Gastroesophageal sphincter (tissue), 3 donors: ENCODE measurements around the gene SYT14.

Source experiments
- POLR2A ChIP-seq, 2 donors: fragments of 450-650 bp; IDR thresholded peaks; one replicate each; pipeline ENCODE4 v1.6.1; 2017; ENCODE audit warnings: antibody characterized with exemption in 2 of 2, mild to moderate bottlenecking in 2 of 2, moderate library complexity in 1 of 2
- TF ChIP-seq, protein P1 (sequence below), 4 experiments: fragments of 200-600 bp in 2 of 4; fragments of 450-650 bp in 2 of 4; sonication (generic) in 1 of 4; IDR thresholded peaks; one replicate each; pipeline ENCODE4 v1.5.1; 2017 to 2019; ENCODE audit warnings: antibody characterized with exemption in 4 of 4, mild to moderate bottlenecking in 2 of 4, moderate library complexity in 2 of 4

DNA sequence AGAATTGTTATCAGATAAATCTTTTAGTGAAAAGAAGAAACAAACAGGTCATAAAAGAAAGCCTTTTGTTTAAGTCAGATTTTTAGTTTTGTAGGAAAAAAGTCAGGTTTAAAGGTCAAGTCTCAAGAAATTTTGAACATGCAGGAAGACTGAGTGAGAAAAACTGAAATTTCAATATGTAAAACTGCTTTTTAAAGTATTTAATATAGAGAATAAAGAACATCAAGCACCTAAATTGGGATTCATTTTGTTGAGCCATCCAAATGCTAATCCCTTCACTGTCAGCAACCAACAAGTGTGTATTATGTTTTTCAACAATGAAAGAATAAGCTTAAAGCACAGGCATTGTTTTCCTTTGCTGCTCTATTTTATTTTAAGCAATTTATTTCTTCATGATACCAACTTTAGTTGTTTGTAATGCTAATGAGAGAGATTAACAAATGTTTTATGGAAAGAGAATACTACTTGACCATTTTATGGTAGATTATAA is 179.7 kb downstream of the SYT14 start:
- TF ChIP-seq, protein P1, sequence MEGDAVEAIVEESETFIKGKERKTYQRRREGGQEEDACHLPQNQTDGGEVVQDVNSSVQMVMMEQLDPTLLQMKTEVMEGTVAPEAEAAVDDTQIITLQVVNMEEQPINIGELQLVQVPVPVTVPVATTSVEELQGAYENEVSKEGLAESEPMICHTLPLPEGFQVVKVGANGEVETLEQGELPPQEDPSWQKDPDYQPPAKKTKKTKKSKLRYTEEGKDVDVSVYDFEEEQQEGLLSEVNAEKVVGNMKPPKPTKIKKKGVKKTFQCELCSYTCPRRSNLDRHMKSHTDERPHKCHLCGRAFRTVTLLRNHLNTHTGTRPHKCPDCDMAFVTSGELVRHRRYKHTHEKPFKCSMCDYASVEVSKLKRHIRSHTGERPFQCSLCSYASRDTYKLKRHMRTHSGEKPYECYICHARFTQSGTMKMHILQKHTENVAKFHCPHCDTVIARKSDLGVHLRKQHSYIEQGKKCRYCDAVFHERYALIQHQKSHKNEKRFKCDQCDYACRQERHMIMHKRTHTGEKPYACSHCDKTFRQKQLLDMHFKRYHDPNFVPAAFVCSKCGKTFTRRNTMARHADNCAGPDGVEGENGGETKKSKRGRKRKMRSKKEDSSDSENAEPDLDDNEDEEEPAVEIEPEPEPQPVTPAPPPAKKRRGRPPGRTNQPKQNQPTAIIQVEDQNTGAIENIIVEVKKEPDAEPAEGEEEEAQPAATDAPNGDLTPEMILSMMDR (IDR thresholded peaks at IDR 0.05): no peak
- TF ChIP-seq POLR2A (IDR thresholded peaks at IDR 0.05): no peak
